B cell (primary cell): ENCODE measurements around the gene YWHAE.

ENCODE experiments used
- CTCF ChIP-seq: fragments of 200-600 bp; IDR thresholded peaks from one replicate; pipeline ENCODE4 v1.8.0; 2022; ENCODE audit warnings: antibody characterized with exemption, mild to moderate bottlenecking
- EZH2 ChIP-seq: IDR thresholded peaks from 2 replicates; pipeline ENCODE4 v1.6.1; 2012; ENCODE audit warnings: borderline replicate concordance, low read depth, mild to moderate bottlenecking, moderate library complexity, low read length; ENCODE audit not compliant: insufficient read depth, poor library complexity, severe bottlenecking

GRCh38 chr17:1440921-1441320 is 40.9 kb upstream of the YWHAE start:
- TF ChIP-seq CTCF, result no peak
- TF ChIP-seq EZH2, result no peak
